Kidney glomerular epithelial cell (primary cell): ENCODE measurements around the gene RNF34.

Source experiments
- DNase-seq: peaks from one replicate; lab custom pipeline; 2025; lab: John Stamatoyannopoulos, UW

RNF34 gene

DNA sequence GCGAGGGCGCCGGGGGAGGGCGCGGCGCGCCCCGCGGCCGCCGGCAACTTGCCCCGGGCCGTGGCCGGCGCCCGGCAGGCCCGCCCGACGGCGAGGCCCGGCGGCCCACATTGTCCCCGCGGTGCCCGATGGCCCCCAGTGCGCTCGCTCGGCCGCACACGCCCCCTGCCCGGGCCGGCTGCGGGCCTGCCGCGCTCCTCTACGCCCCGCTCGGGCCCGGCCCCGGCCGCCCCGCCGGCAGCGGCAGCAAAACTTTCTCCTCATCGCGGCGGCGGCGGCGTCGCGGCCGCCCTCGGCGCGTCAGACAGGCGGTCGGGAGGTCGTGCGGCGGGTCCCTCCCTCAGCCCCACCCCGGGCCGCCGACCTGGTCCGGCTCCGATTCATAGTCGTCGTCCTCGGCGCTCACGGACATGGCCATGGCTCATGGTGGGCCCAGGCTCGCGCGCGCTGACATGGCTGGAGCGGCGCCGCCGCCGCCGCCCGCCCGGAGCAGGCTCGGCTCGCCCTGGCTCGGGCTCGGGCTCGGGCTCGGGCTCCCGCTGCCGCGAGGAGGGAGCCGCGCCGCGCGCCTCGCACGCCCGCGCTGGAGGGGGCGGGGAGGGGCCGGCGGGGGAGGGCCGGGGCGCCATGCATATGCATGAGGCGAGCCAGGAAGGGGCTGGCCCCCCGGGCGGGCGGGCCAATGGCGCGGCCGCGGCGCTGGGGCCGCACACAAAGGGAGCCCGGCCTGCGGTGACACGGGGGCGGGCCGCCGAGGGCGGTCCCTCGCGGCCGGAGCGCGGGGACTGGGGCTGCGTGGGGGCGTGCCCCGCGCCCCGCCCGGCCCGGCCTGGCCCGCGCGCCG, 67.1 kb downstream of the RNF34 start:
- DNase-seq: peak; percentile 60

- no peak for DNase-seq
Measured at GRCh38 chr12:121467638-121468498, 68.0 kb downstream of the RNF34 start.

GRCh38 chr12:121468499-121468801, 68.5 kb downstream of the RNF34 start:
- DNase-seq: no peak

DNA sequence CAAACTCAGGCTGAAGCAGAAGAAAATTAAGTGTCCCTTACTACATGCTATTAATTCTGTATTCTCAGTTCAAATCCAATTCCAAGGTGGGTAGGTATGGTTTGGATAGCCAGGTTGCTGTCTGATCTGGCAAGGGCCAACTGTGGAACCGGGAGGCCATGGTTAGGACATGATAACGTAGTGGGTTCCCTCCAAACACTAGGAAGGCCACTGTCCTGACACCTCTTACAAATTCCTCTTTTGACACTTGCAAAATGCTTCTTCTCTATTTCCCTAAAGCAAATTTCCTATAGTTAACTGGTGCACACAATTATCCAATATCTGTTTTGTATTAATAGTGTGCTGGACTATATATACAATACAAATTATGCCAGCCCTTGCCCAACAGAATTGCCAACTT, 70.8 kb downstream of the RNF34 start:
- DNase-seq: no peak

DNA sequence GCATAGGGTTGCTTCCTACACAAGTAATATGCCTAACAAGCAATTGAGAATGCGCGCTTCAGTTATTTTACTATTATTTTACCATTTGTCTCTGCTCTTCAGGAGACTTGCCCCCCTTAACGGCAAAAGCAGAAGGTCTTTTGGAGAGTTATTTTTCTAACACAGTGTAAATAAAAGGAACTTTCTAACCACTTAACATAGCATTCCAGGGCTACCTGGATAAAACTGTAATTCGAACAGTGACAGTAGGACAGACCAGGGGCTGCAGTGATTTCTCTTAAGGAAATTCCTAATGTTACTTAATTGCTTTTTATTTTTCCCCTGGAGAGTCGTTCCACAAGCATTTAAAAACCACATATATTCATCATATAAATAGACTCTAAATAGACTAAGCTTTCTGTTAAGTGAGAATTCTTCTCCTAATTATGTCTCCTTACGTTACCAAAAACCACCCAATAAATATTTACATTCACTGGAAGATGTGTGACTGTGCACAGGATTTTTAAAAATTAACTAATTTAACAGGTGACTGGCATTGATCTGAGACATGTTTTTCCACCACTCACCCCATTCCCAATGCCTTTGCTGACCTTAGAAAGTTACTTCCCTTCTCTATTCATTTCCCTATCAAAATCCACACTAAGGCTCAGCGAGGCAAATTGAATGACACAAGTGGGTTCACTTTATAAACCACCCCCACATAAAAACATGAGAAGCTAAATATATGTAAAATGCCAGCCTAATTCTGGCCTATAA, 72.4 kb downstream of the RNF34 start:
- no peak for DNase-seq
